Subcutaneous adipose tissue (tissue), 4 donors: ENCODE measurements around the gene RCOR1. TPM values are rescaled to one million over a fixed set of nuclear protein-coding genes. Genes with fewer than 3 reads are reported as not detected.

Experiments
- total RNA-seq, 4 donors: library from RNA; depleted of rRNA; stranded (reverse); fragments of >200 nt; gene quantifications; one replicate each; pipeline ENCODE4 v1.1.0, GENCODE V29; 2016
- TF ChIP-seq, protein P1 (sequence below): fragments of 450-650 bp; IDR thresholded peaks from one replicate; pipeline ENCODE4 v1.5.1; 2016; ENCODE audit warnings: low read depth, mild to moderate bottlenecking, control low read depth, antibody characterized with exemption, moderate library complexity

The RCOR1 gene
- total RNA-seq, 4 donors from 2014 or later: 17.6 to 24.3 (median 22.1) TPM

- TF ChIP-seq, protein P1, sequence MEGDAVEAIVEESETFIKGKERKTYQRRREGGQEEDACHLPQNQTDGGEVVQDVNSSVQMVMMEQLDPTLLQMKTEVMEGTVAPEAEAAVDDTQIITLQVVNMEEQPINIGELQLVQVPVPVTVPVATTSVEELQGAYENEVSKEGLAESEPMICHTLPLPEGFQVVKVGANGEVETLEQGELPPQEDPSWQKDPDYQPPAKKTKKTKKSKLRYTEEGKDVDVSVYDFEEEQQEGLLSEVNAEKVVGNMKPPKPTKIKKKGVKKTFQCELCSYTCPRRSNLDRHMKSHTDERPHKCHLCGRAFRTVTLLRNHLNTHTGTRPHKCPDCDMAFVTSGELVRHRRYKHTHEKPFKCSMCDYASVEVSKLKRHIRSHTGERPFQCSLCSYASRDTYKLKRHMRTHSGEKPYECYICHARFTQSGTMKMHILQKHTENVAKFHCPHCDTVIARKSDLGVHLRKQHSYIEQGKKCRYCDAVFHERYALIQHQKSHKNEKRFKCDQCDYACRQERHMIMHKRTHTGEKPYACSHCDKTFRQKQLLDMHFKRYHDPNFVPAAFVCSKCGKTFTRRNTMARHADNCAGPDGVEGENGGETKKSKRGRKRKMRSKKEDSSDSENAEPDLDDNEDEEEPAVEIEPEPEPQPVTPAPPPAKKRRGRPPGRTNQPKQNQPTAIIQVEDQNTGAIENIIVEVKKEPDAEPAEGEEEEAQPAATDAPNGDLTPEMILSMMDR: no peak
Measured at GRCh38 chr14:102593061-102593824, 794 bp downstream of the RCOR1 start.

DNA sequence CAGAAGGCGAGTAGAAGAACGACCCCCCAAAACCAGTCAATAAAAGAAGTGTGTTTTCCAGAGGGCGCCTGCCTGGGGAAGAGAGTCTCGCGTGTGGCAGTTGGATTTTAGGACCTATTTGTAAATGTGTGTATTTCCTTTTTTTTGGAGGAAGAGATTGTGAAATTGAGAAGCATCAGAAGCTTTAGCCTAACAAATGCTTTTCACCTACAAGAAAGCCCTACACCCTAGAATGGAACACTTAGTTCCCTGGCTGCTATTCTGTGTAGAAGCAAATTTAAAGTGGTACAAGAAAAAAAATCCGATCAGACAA, 1.3 kb downstream of the RCOR1 start:
- TF ChIP-seq, protein P1: no peak

GRCh38 chr14:102594514-102595175, 2.2 kb downstream of the RCOR1 start:
- TF ChIP-seq, protein P1: no peak

GRCh38 chr14:102601378-102601925, 9.0 kb downstream of the RCOR1 start:
- TF ChIP-seq, protein P1: no peak

DNA sequence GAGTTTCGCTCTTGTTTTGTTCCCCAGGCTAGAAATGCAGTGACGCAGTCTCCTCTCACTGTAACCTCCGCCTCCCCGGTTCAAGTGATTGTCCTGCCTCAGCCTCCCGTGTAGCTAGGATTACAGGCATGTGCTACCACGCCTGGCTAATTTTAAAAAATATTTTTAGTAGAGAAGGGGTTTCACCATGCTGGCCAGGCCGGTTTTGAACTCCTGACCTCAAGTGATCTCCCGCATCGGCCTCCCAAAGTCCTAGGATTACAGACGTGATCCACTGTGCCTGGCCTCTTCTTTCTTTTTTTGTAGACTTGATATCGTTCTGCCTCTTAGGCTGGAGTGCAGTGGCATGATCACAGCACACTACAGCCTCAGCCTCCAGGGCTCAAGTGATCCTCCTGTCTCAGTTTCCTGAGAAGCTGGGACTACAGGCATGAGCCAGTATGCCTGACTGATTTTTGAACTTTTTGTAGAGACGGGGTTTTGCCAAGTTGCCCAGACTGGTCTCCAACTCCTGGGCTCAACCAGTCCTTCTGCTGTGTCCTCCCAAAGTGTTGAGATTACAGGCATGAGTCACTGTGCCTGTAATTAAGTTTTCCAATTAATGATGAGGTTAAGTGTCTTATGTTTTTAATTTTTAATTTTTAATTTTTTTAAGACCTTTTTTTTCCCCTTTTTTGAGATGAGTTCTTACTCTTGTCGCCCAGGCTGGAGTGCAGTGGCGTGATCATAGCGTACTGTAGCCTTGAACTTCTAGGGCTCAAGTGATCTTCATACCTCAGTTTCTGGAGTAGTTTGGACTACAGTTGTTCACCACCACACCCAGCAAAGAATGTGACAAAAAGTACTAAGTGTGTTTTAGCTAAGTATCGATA, 10.2 kb downstream of the RCOR1 start:
- TF ChIP-seq, protein P1: no peak

DNA sequence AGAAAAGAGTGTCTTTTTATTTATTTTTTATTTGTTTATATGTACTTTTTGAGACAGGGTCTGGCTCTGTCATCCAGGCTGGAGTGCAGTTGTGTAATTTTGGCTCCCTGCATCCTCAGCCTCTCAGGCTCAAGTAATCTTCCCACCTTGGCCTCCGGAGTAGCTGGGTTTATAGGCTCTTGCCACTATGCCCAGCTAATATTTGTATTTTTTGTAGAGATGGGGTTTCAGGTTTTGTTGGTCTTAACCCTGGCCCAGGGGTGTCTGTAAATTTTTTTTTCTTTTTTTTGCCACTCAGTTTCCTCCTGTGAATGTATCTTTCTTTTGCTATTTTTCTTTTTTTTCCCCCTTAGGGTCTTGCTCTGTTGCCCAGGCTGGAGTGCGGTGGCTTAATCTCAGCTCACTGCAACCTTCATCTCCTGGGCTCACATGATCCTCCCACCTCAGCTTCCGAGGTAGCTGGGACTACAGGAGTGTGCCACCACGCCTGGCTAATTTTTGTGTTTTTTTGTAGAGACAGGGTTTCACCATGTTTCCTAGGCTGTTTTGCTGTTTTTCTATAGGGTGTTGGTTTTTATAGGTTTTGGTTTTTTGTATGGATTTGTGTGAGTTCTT, 11.0 kb downstream of the RCOR1 start:
- TF ChIP-seq, protein P1: no peak
